Neural cell (in vitro differentiated cells): Measurements from ENCODE around the gene RORC. TPM values are rescaled to one million over a fixed set of nuclear protein-coding genes. Genes with fewer than 3 reads are reported as not detected.

ENCODE experiments used
- H2AFZ ChIP-seq: fragments of 200-600, 300-800 bp; sonication (generic), shearing (Covaris generic); 2 replicates; pipeline ENCODE4 v1.6.0; 2014; ENCODE audit warnings: low read depth, mild to moderate bottlenecking, antibody characterized with exemption, low read length, moderate library complexity
- H3F3A ChIP-seq: fragments of 200-600 bp; shearing (Covaris generic); 2 replicates; pipeline ENCODE4 v1.6.1; 2016; ENCODE audit warnings: mild to moderate bottlenecking, moderate library complexity, mixed read lengths, antibody characterized with exemption, low read length; ENCODE audit not compliant: insufficient read depth, poor library complexity, severe bottlenecking
- H3K27ac ChIP-seq: fragments of 200-600, 300-800 bp; sonication (generic), shearing (Covaris generic); 2 replicates; pipeline ENCODE4 v1.5.1; 2014; ENCODE audit warnings: mild to moderate bottlenecking, low read length, moderate library complexity
- H3K27me3 ChIP-seq: fragments of 300-800, 200-600 bp; sonication (generic), shearing (Covaris generic); 2 replicates; pipeline ENCODE4 v1.6.0; 2014; ENCODE audit warnings: mild to moderate bottlenecking, low read depth, low read length, moderate library complexity; ENCODE audit not compliant: insufficient read depth
- H3K36me3 ChIP-seq: fragments of 300-800, 200-600 bp; sonication (generic), shearing (Covaris generic); 2 replicates; pipeline ENCODE4 v1.5.1; 2014; ENCODE audit warnings: mild to moderate bottlenecking, antibody characterized with exemption, low read length, moderate library complexity; ENCODE audit not compliant: insufficient read depth
- H3K4me2 ChIP-seq: fragments of 300-800, 200-600 bp; sonication (generic), shearing (Covaris generic); 2 replicates; pipeline ENCODE4 v1.6.0; 2014; ENCODE audit warnings: mild to moderate bottlenecking, low read length
- H3K4me3 ChIP-seq: fragments of 300-800, 200-600 bp; sonication (generic), shearing (Covaris generic); 2 replicates; pipeline ENCODE4 v1.5.1; 2014; ENCODE audit warnings: mild to moderate bottlenecking, low read length, moderate library complexity
- H3K79me2 ChIP-seq: fragments of 200-600 bp; shearing (Covaris generic); replicated peaks from 2 replicates; pipeline ENCODE4 v1.6.0; 2014; ENCODE audit warnings: mild to moderate bottlenecking, low read length, moderate library complexity; ENCODE audit not compliant: insufficient read depth
- H3K9ac ChIP-seq: fragments of 300-800, 200-600 bp; sonication (generic), shearing (Covaris generic); 2 replicates; pipeline ENCODE4 v1.6.1; 2016; ENCODE audit warnings: mild to moderate bottlenecking, low read length, mixed read lengths
- H3K9me2 ChIP-seq: fragments of 200-600 bp; shearing (Covaris generic); 2 replicates; pipeline ENCODE4 v1.6.1; 2016; ENCODE audit warnings: mild to moderate bottlenecking, low read length, mixed read lengths; ENCODE audit not compliant: insufficient read depth
- H3K9me3 ChIP-seq: fragments of 200-600, 300-800 bp; sonication (generic), shearing (Covaris generic); 2 replicates; pipeline ENCODE4 v1.6.1; 2016; ENCODE audit warnings: mild to moderate bottlenecking, mixed run types, low read length, moderate library complexity, mixed read lengths
- H4K20me1 ChIP-seq: fragments of 200-600 bp; shearing (Covaris generic); 2 replicates; pipeline ENCODE4 v1.6.1; 2016; ENCODE audit warnings: mild to moderate bottlenecking, mixed run types; ENCODE audit not compliant: insufficient read depth
- EP300 ChIP-seq: fragments of 450-650 bp; conservative IDR thresholded peaks from 2 replicates; pipeline ENCODE4 v1.6.1; 2014; ENCODE audit warnings: antibody characterized with exemption, mild to moderate bottlenecking, moderate library complexity; ENCODE audit not compliant: poor library complexity, severe bottlenecking
- EZH2 ChIP-seq: fragments of 200-600, 300-800 bp; shearing (Covaris generic), sonication (generic); IDR thresholded peaks from 2 replicates; pipeline ENCODE4 v1.6.1; 2014; ENCODE audit warnings: antibody characterized with exemption, low read length, borderline replicate concordance, mild to moderate bottlenecking; ENCODE audit not compliant: insufficient read depth, poor library complexity, severe bottlenecking
- MXI1 ChIP-seq: fragments of 450-650 bp; conservative IDR thresholded peaks from 2 replicates; pipeline ENCODE4 v1.6.1; 2014; ENCODE audit warnings: antibody characterized with exemption, mild to moderate bottlenecking; ENCODE audit not compliant: poor library complexity, severe bottlenecking
- POLR2AphosphoS5 ChIP-seq: IDR thresholded peaks from 2 replicates; pipeline ENCODE4 v1.6.1; 2012
- RAD21 ChIP-seq: fragments of 450-650 bp; conservative IDR thresholded peaks from 2 replicates; pipeline ENCODE4 v1.6.1; 2014; ENCODE audit warnings: antibody characterized with exemption, mild to moderate bottlenecking, moderate library complexity
- REST ChIP-seq: IDR thresholded peaks from 2 replicates; pipeline ENCODE4 v1.6.1; 2012; ENCODE audit warnings: borderline replicate concordance
- SMC3 ChIP-seq: fragments of 450-650 bp; conservative IDR thresholded peaks from 2 replicates; pipeline ENCODE4 v1.6.1; 2014; ENCODE audit warnings: antibody characterized with exemption, mild to moderate bottlenecking, moderate library complexity; ENCODE audit not compliant: poor library complexity
- TAF1 ChIP-seq: IDR thresholded peaks from 2 replicates; pipeline ENCODE4 v1.6.1; 2012; ENCODE audit warnings: low read depth
- polyA plus RNA-seq: library from polyadenylated mRNA; depleted of rRNA; stranded (reverse); fragments of >200 nt; gene quantifications from 2 replicates; pipeline ENCODE4 v1.2.3, GENCODE V29; 2014
- TF ChIP-seq, protein P1 (sequence below): fragments of 450-650 bp; IDR thresholded peaks from 2 replicates; pipeline ENCODE4 v1.5.1; 2014; ENCODE audit warnings: antibody characterized with exemption, mild to moderate bottlenecking, moderate library complexity; ENCODE audit not compliant: poor library complexity, severe bottlenecking

Gene RORC
- polyA plus RNA-seq, 1 donor from 2014 or later, result 0.45 TPM

DNA sequence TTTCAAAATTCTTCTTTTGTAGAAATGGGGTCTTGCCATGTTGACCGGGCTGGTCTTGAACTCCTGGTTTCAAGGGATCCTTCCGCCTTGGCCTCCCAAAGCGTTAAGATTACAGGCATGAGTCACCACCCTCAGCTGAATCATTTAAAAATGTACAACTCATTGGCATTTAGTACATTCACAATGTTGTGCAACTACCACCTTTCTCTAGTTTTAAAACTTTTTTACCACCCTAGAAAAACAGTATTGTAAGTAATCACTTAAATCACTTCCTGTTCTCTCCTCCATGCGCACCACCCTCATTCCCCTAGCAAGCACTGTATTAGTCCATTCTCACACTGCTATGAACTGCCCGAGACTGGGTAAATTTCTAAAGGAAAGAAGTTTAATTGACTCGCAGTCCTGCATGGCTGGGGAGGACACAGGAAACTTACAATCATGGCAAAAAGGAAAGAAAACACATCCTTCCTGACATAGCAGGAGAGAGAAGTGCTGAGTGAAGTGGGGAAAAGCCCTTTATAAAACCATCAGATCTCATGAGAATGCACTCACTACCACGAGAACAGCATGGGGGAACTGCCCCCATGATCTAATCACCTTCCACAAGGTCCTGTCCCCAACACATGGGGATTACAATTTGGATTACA is 36.3 kb upstream of the RORC start:
- Histone ChIP-seq H3K4me3 (no peak overlapping the region), H3K4me2 (no peak overlapping the region), H3K9me2 (no peaks in the 10 kb centered on the region)

DNA sequence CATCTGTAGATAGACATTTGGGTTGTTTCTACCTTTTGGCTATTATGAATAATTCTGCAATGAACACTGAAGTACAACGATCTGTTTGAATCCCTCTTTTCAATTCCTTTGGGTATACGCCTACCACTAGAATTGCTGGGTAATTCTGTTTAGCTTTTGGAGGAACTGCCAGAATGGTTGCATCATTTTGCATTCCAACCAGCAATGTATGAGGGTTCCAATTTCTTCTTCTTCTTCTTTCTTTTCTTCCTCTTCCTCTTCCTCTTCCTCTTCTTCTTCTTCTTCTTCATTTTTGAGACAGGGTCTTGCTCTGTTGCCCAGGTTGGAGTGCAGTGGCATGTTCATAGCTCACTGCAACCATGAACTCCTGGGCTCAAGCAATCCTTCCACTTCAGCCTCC is 35.7 kb upstream of the RORC start:
- Histone ChIP-seq H3F3A (no peaks in the 10 kb centered on the region), H3K9me3 (no peaks in the 10 kb centered on the region), H3K4me3 (no peak overlapping the region), H3K36me3 (no peaks in the 10 kb centered on the region), H4K20me1 (no peaks in the 10 kb centered on the region), H3K4me2 (no peak overlapping the region), H3K27ac (no peak overlapping the region), H3K79me2 (no peaks in the 10 kb centered on the region), H3K9ac (no peak overlapping the region), H2AFZ (no peak overlapping the region), H3K27me3 (no peaks in the 10 kb centered on the region), H3K9me2 (no peaks in the 10 kb centered on the region)
- no peak for TF ChIP-seq REST
- TF ChIP-seq EZH2, result no peak
- TF ChIP-seq MXI1, result no peak
- no peak for TF ChIP-seq EP300
- no peak for TF ChIP-seq SMC3

More for the DNA sequence above, 36.3 kb upstream of the RORC start:
- Histone ChIP-seq H3K27ac (no peak overlapping the region), H3K79me2 (no peaks in the 10 kb centered on the region), H3K9me3 (no peaks in the 10 kb centered on the region), H4K20me1 (no peaks in the 10 kb centered on the region), H3F3A (no peaks in the 10 kb centered on the region), H3K9ac (no peak overlapping the region), H2AFZ (no peak overlapping the region), H3K27me3 (no peaks in the 10 kb centered on the region), H3K36me3 (no peaks in the 10 kb centered on the region)
- TF ChIP-seq RAD21, result no peak
- TF ChIP-seq EP300, result no peak
- no peak for TF ChIP-seq MXI1
- TF ChIP-seq, protein P1, sequence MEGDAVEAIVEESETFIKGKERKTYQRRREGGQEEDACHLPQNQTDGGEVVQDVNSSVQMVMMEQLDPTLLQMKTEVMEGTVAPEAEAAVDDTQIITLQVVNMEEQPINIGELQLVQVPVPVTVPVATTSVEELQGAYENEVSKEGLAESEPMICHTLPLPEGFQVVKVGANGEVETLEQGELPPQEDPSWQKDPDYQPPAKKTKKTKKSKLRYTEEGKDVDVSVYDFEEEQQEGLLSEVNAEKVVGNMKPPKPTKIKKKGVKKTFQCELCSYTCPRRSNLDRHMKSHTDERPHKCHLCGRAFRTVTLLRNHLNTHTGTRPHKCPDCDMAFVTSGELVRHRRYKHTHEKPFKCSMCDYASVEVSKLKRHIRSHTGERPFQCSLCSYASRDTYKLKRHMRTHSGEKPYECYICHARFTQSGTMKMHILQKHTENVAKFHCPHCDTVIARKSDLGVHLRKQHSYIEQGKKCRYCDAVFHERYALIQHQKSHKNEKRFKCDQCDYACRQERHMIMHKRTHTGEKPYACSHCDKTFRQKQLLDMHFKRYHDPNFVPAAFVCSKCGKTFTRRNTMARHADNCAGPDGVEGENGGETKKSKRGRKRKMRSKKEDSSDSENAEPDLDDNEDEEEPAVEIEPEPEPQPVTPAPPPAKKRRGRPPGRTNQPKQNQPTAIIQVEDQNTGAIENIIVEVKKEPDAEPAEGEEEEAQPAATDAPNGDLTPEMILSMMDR, result no peak
- no peak for TF ChIP-seq REST
- no peak for TF ChIP-seq EZH2
- no peak for TF ChIP-seq SMC3
- no peak for TF ChIP-seq TAF1
- TF ChIP-seq POLR2AphosphoS5, result no peak
